GM19328 (cell line): Measurements from ENCODE around the gene CTNNA3.

Experiments
- ATAC-seq: cut with Tn5 transposase; IDR thresholded peaks from one replicate; pipeline ENCODE4 v1.9.1; 2021; ENCODE audit warnings: mild to moderate bottlenecking, moderate library complexity; ENCODE audit not compliant: unreplicated experiment

CTNNA3 gene

GRCh38 chr10:66273966-66274519 is 1422.0 kb downstream of the CTNNA3 start:
- ATAC-seq: no peak

GRCh38 chr10:66265398-66265797 is 1430.6 kb downstream of the CTNNA3 start:
- ATAC-seq: no peak

- ATAC-seq: no peak
These were observed 1436.2 kb downstream of the CTNNA3 start for GRCh38 chr10:66259836-66260235.

GRCh38 chr10:66258693-66259092 is 1437.3 kb downstream of the CTNNA3 start:
- ATAC-seq: no peak

GRCh38 chr10:66257801-66258200 is 1438.2 kb downstream of the CTNNA3 start:
- ATAC-seq: no peak

- ATAC-seq: no peak
These were observed 1443.0 kb downstream of the CTNNA3 start for GRCh38 chr10:66252986-66253385.

- no peak for ATAC-seq
These were observed 1449.8 kb downstream of the CTNNA3 start for GRCh38 chr10:66246177-66246576.

- ATAC-seq: no peak
These were observed 1451.0 kb downstream of the CTNNA3 start for GRCh38 chr10:66244953-66245352.

GRCh38 chr10:66242885-66243284 is 1453.1 kb downstream of the CTNNA3 start:
- ATAC-seq: no peak

GRCh38 chr10:66239062-66239461 is 1456.9 kb downstream of the CTNNA3 start:
- no peak for ATAC-seq

GRCh38 chr10:66238343-66238742 is 1457.7 kb downstream of the CTNNA3 start:
- ATAC-seq: no peak

GRCh38 chr10:66234872-66235271 is 1461.1 kb downstream of the CTNNA3 start:
- no peak for ATAC-seq

- no peak for ATAC-seq
These were observed 1467.1 kb downstream of the CTNNA3 start for GRCh38 chr10:66228887-66229286.

GRCh38 chr10:66223656-66224055 is 1472.3 kb downstream of the CTNNA3 start:
- no peak for ATAC-seq

GRCh38 chr10:66222462-66223046 is 1473.4 kb downstream of the CTNNA3 start:
- no peak for ATAC-seq

GRCh38 chr10:66218981-66219587 is 1476.9 kb downstream of the CTNNA3 start:
- ATAC-seq: no peak

- no peak for ATAC-seq
These were observed 1477.7 kb downstream of the CTNNA3 start for GRCh38 chr10:66218289-66218688.

- no peak for ATAC-seq
These were observed 1480.1 kb downstream of the CTNNA3 start for GRCh38 chr10:66215920-66216319.

GRCh38 chr10:66214721-66215404 is 1481.1 kb downstream of the CTNNA3 start:
- ATAC-seq: no peak

GRCh38 chr10:66209025-66209424 is 1487.0 kb downstream of the CTNNA3 start:
- no peak for ATAC-seq

- no peak for ATAC-seq
These were observed 1491.2 kb downstream of the CTNNA3 start for GRCh38 chr10:66204838-66205237.

- ATAC-seq: no peak
These were observed 1493.9 kb downstream of the CTNNA3 start for GRCh38 chr10:66202101-66202500.
